NCI-H345 (cell line): ENCODE data around the gene ADAMTSL2.
A peak's percentile ranks its signal among the peaks of the same experiment; 100 is the strongest.

ENCODE experiments used
- DNase-seq: peaks from one replicate; lab custom pipeline; 2025; lab: John Stamatoyannopoulos, UW

Gene ADAMTSL2

GRCh38 chr9:133499892-133500270 lies 34.6 kb upstream of the ADAMTSL2 start:
- no peak for DNase-seq

- no peak for DNase-seq
Measured at GRCh38 chr9:133502112-133502511, 32.4 kb upstream of the ADAMTSL2 start.

GRCh38 chr9:133505186-133505830 lies 29.2 kb upstream of the ADAMTSL2 start:
- no peak for DNase-seq

- DNase-seq = no peak
Measured at GRCh38 chr9:133505901-133506652, 28.4 kb upstream of the ADAMTSL2 start.

- no peak for DNase-seq
Measured at GRCh38 chr9:133506653-133507038, 27.9 kb upstream of the ADAMTSL2 start.

- no peak for DNase-seq
Measured at GRCh38 chr9:133507246-133507965, 27.1 kb upstream of the ADAMTSL2 start.

- no peak for DNase-seq
Measured at GRCh38 chr9:133508046-133508445, 26.5 kb upstream of the ADAMTSL2 start.

- DNase-seq = peak; percentile 95
Measured at GRCh38 chr9:133509179-133510083, 25.1 kb upstream of the ADAMTSL2 start.

DNA sequence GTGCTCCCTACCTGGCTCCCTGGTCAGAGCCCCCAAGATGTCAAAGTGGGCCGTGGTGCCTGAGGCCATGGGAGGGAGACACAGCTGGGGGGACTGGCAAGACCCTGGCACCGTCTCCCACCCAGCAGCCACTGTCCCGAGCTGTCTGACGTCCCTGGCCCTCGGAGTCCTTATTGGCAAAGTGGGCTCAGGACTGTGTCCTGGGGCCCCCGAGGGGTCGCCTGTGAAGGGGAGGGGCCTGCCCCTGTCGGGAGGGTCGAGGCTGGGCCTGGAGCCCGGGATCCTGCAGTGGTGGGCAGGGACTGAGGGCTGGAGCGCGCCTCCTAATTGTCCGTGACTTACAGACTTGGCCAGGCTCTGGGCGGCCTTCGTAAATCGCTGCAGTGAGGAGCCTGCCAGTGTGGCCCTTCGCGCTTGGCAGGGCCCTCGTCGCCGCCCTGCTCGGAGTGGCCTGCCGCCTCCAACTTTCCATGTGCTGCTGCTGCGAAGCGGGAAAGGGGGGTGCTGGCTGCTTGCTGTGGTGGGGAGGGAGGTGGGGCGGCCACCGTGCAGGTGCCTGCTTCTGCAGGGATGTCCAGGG lies 23.5 kb upstream of the ADAMTSL2 start:
- no peak for DNase-seq

- DNase-seq = no peak
Measured at GRCh38 chr9:133511607-133512006, 22.9 kb upstream of the ADAMTSL2 start.

DNA sequence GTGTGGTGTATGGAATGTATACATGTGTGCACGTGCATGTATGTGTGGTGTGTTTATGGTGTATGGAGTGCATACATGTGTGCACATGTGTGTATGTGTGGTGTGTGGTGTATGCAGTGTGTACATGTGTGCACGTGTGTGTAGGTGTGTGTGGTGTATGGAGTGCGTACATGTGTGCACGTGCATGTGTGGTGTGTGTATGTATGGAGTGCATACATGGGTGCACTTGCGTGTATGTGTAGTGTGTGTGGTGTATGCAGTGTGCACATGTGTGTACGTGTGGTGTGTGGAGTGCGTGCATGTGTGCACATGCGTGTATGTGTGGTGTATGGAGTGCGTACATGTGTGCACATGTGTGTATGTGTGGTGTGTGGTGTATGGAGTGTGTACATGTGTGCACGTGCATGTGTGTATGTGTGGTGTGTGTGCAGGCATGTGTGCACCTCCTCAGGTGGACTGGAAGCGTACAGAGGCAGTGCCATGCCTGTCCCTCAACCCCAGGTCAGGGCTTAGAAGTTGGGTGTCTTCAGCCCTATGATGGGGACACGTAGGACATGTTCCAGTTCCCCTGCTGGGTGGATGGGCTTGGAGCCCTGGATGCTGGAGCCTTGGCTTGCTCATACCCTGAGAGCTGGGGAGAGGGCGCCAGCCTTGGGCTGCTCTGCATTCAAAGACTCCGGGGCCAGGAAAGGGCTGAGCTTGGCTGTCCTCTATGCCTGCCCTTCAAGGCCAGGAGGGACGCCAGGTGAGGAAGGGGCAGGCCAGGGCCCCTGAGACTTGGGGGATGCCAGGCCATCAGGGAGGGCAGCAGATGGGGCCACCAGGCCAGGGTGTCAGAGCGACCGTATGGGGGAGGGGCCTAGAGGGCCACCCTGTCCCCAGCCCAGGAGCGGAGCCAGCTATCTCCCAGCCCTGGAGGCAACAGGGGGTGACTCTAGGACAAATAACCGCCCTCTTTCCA lies 22.0 kb upstream of the ADAMTSL2 start:
- no peak for DNase-seq

DNA sequence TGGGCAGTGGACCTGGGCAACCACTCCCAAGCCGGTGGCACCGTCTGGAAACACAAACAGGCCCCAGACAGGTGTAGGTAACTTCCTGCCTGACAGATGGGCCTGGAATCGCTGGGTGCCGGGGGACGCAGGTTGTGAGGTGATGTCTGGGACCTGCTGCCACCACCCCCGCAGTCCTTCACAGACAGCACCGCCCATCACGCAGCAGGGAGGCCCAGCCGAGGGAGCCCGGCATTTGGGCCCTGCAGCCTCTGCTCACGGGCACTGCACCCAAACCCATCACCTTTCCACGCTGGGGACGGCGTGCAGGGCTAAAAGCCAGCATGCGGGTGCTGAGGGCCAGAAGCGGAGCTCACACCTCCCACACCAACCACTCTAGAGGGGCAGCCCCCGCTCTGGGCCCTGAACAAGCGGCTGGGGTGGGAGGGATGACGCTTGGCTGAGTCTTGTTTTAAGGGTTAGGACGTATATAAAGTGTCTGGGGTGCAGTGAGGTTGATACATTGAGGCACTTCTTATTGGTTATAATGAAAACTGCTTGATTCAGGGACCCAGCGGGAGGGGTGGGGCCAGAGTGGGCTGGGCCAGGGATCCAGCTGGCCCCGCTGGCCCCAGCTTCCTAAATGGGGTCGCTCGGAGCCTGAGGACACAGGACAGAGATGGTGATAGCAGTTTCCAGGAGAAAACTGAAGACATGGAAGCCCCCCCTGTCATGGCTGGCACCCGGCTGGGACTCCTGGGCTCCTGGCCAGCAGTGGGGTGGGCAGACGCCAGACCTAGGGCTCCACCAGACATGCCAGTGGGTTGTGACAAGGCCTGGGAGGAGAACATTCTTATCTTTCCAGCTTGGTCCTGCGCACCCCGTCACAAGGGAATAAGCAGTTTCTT lies 21.0 kb upstream of the ADAMTSL2 start:
- peak; percentile 48 for DNase-seq

- DNase-seq = peak; percentile 65
Measured at GRCh38 chr9:133514460-133515239, 19.9 kb upstream of the ADAMTSL2 start.

- no peak for DNase-seq
Measured at GRCh38 chr9:133515240-133515610, 19.3 kb upstream of the ADAMTSL2 start.

DNA sequence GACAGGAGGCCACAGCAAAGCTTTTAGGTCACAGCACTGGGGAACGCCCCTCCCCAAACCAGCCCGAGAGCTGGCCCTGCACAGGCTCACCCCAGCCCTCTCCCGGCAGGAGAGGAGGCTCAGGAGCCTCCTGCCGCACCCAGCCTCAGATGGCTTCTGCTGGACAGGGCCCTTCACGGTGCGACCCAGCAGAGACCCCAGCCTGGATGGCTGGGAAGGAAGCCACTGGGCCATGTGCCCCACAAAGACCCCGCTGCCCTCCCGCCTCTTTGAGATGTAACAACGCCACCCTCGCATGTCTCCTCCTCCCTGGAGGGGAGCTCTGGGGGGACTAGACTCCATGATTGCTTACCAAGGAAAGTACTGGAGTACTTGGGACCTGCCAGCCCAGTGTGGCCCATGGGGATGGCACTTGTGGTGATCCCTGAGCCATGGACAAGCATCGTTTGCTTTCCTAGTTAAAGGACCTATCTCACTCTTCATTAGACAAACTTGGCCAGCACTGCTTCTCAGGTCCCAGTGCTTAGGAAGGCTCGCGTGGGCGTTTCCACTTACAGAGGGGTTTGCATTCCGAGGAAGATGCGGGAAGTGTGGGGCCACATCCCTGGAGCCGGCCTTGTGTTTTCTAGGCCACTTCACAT lies 18.8 kb upstream of the ADAMTSL2 start:
- no peak for DNase-seq

- no peak for DNase-seq
Measured at GRCh38 chr9:133516256-133516960, 18.1 kb upstream of the ADAMTSL2 start.

- no peak for DNase-seq
Measured at GRCh38 chr9:133516961-133517350, 17.5 kb upstream of the ADAMTSL2 start.

DNA sequence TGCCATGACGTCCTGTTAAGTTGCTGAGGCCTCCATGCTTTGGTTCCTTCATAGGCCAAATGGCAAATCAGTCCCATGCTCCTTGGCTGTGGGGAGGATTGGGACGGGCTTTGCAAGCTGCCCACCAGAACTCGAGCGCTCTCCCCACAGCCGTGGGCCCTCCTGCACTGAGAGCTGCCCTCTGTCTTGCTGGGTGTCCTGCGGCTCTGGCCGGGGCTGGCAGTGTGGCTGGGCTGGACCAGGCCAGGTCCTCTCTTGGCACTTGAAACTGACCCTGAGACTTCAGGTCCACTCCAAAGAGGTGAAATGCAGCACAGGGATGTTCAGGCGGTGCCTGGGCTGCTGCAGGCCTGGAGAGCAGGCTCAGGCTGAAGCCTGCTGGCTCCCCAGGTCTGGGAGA lies 16.8 kb upstream of the ADAMTSL2 start:
- DNase-seq = no peak
